ENCODE measurements around the gene DAZAP1. TPM values are rescaled to one million over a fixed set of nuclear protein-coding genes. Genes with fewer than 3 reads are reported as not detected.
A peak's percentile ranks its signal among the peaks of the same experiment; 100 is the strongest.
"Not testable (repeated sequence)": the region's sequence is repeated elsewhere in the genome, so short reads cannot be mapped to it uniquely, and the experiment has no call there.

Gene DAZAP1
- total RNA-seq, 1 donor from 2014 or later, result 82.9 TPM

GRCh38 chr19:1432507-1432887, 25.1 kb downstream of the DAZAP1 start:
- DNase-seq, result no peak
- intact Hi-C loops (cut with DNase I), result no loop called here
- no peak for ATAC-seq (ENCODE audit: poor library complexity)

GRCh38 chr19:1433119-1434039, 26.0 kb downstream of the DAZAP1 start:
- intact Hi-C loops (cut with DNase I), result no loop called here
- ATAC-seq (ENCODE audit: poor library complexity), result no peak
- DNase-seq, result no peak

- intact Hi-C loops (cut with DNase I), result no loop called here
- no peak for ATAC-seq (ENCODE audit: poor library complexity)
- no peak for DNase-seq
Measured at GRCh38 chr19:1434040-1434366, 26.6 kb downstream of the DAZAP1 start.

- ATAC-seq (ENCODE audit: poor library complexity) (no peak), DNase-seq (no peak)
- intact Hi-C loops (cut with DNase I), result no loop called here
Measured at GRCh38 chr19:1434577-1435060, 27.2 kb downstream of the DAZAP1 start.

GRCh38 chr19:1435378-1435989, 28.1 kb downstream of the DAZAP1 start:
- ATAC-seq (ENCODE audit: poor library complexity), result no peak
- intact Hi-C loops (cut with DNase I), result no loop called here
- no peak for DNase-seq

- intact Hi-C loops (cut with DNase I), result no loop called here
- DNase-seq, result no peak
- no peak for ATAC-seq (ENCODE audit: poor library complexity)
Measured at GRCh38 chr19:1437609-1438008, 30.2 kb downstream of the DAZAP1 start.

GRCh38 chr19:1438035-1438932, 30.9 kb downstream of the DAZAP1 start, which contains the start of gene RPS15:
Gene RPS15 (plus strand): TSS chr19:1438396. CDS start chr19:1438426, 30 bp downstream.
- ATAC-seq (ENCODE audit: poor library complexity), result peak; percentile 96
- intact Hi-C loops (cut with DNase I), result no loop called here
- peak; percentile 98 for DNase-seq

- DNase-seq (no peak), ATAC-seq (ENCODE audit: poor library complexity) (no peak)
- intact Hi-C loops (cut with DNase I), result no loop called here
Measured at GRCh38 chr19:1438933-1439354, 31.6 kb downstream of the DAZAP1 start.

GRCh38 chr19:1439525-1440417, 32.4 kb downstream of the DAZAP1 start:
- DNase-seq; ATAC-seq (ENCODE audit: poor library complexity); intact Hi-C loops (cut with DNase I): not testable (repeated sequence)

GRCh38 chr19:1440418-1440801, 33.0 kb downstream of the DAZAP1 start:
- ATAC-seq (ENCODE audit: poor library complexity), result no peak
- no peak for DNase-seq
- intact Hi-C loops (cut with DNase I), result no loop called here

GRCh38 chr19:1441022-1441426, 33.6 kb downstream of the DAZAP1 start:
- DNase-seq (no peak), ATAC-seq (ENCODE audit: poor library complexity) (no peak)
- intact Hi-C loops (cut with DNase I), result no loop called here

- ATAC-seq (ENCODE audit: poor library complexity) (no peak), DNase-seq (no peak)
- intact Hi-C loops (cut with DNase I), result no loop called here
Measured at GRCh38 chr19:1441677-1442438, 34.5 kb downstream of the DAZAP1 start.

GRCh38 chr19:1445185-1445931, 38.0 kb downstream of the DAZAP1 start:
- peak; percentile 88 for DNase-seq
- peak; percentile 94 for ATAC-seq (ENCODE audit: poor library complexity)
- intact Hi-C loops (cut with DNase I), result no loop called here

- intact Hi-C loops (cut with DNase I), result no loop called here
- DNase-seq (no peak), ATAC-seq (ENCODE audit: poor library complexity) (no peak)
Measured at GRCh38 chr19:1445932-1446712, 38.7 kb downstream of the DAZAP1 start.

- intact Hi-C loops (cut with DNase I), result no loop called here
Measured at GRCh38 chr19:1446713-1447481, 39.5 kb downstream of the DAZAP1 start.

More at GRCh38 chr19:1446713-1447481, 39.5 kb downstream of the DAZAP1 start:
- DNase-seq (no peak), ATAC-seq (ENCODE audit: poor library complexity) (no peak)
